ENCODE results near the gene DACH1. TPM values are rescaled to one million over a fixed set of nuclear protein-coding genes. Genes with fewer than 3 reads are reported as not detected.

Gene DACH1
- total and polyA plus RNA-seq, 2 donors (not counting 3 experiments of a cell fraction or from before 2014, with no cell fraction given), result 8.6 to 28.3 TPM

GRCh38 chr13:71875823-71876222 is 8.8 kb upstream of the DACH1 start:
- Histone ChIP-seq H3K4me3 (replicated peaks in 1 of 3; ENCODE audit: insufficient read depth in 1 of 3, low read depth in 1 of 3, low read length in 3 of 3) (no peak overlapping the region), H3K27me3 (ENCODE audit: control insufficient read depth in 2 of 2, insufficient read depth in 2 of 2, low read length in 2 of 2) (no peaks in the 10 kb centered on the region), H3K4me2 (ENCODE audit: insufficient read depth, low read length) (no peak overlapping the region), H3K27ac (ENCODE audit: insufficient read depth, low read depth, low read length) (no peak overlapping the region), H3K9ac (replicated peaks; ENCODE audit: extremely low read depth, insufficient read depth, low read length) (no peak overlapping the region), H3K79me2 (ENCODE audit: control insufficient read depth, insufficient read depth, low read length) (no peaks in the 10 kb centered on the region), H4K20me1 (replicated peaks; ENCODE audit: control insufficient read depth, extremely low read depth, insufficient read depth, low read length) (no peaks in the 10 kb centered on the region), H3K9me1 (replicated peaks; ENCODE audit: control insufficient read depth, extremely low read depth, insufficient read depth, low read length) (no peaks in the 10 kb centered on the region), H3K36me3 (ENCODE audit: control insufficient read depth in 2 of 2, extremely low read depth in 1 of 2, insufficient read depth in 2 of 2, low read length in 2 of 2) (no peaks in the 10 kb centered on the region), H2AFZ (ENCODE audit: low read depth, low read length) (no peak overlapping the region), H3K9me3 (replicated peaks; ENCODE audit: control insufficient read depth, insufficient read depth, low read length) (no peaks in the 10 kb centered on the region), H3K4me1 (ENCODE audit: control insufficient read depth, extremely low read depth, insufficient read depth, low read length) (no peaks in the 10 kb centered on the region)
- dilution Hi-C loops (cut with MboI; ENCODE audit: extremely low pct_ligation_motif_present, low sequenced_read_pairs) (no loop called here), intact Hi-C loops (cut with micrococcal nuclease) (no loop called here)
- no peak for FAIRE-seq
- CTCF ChIA-PET, result interaction anchor here (1.0 to 1.9 kb wide), 3 partner anchors 8 to 22 kb away, joined by 3 to 4 read pairs (median 4); no protein-coding TSS in a partner anchor
- TF ChIP-seq POLR2AphosphoS5 (IDR thresholded peaks at IDR 0.05; ENCODE audit: insufficient read depth, low read depth, low read length) (no peak), GATA2 (IDR thresholded peaks at IDR 0.05; ENCODE audit: insufficient read depth, insufficient read length, low read depth, low read length) (no peak), EZH2 (IDR thresholded peaks at IDR 0.05; ENCODE audit: borderline replicate concordance, low read depth, low read length, severe bottlenecking) (no peak), POLR2A (IDR thresholded peaks at IDR 0.05; ENCODE audit: low read depth, low read length) (no peak), JUN (IDR thresholded peaks at IDR 0.05; ENCODE audit: borderline replicate concordance, insufficient read depth, insufficient read length, low read depth) (no peak), FOS (IDR thresholded peaks at IDR 0.05; ENCODE audit: borderline replicate concordance, insufficient read depth, low read length) (no peak), MYC (IDR thresholded peaks at IDR 0.05; ENCODE audit: low read depth, low read length) (no peak), MAX (IDR thresholded peaks at IDR 0.05; ENCODE audit: insufficient read depth, insufficient read length) (no peak), CTCF (IDR thresholded peaks at IDR 0.05; ENCODE audit: extremely low read depth in 1 of 2, insufficient read depth in 1 of 2, low read depth in 1 of 2, low read length in 2 of 2) (no peak)
- no peak for DNase-seq (ENCODE audit: low read depth, low spot score)
- BruUV-seq (replicated peaks), result no TSS peak
- POLR2A ChIA-PET, result no interaction called here

Data from endothelial cell of umbilical vein (primary cell).